HG03060 (cell line): ENCODE results near the gene FARP1.

Source experiments
- ATAC-seq: cut with Tn5 transposase; IDR thresholded peaks from one replicate; pipeline ENCODE4 v1.9.1; 2021; ENCODE audit warnings: low read depth, moderate number of reproducible peaks; ENCODE audit not compliant: unreplicated experiment

The FARP1 gene

GRCh38 chr13:98447881-98448641 lies 305.2 kb downstream of the FARP1 start:
- no peak for ATAC-seq

GRCh38 chr13:98448642-98448928 lies 305.7 kb downstream of the FARP1 start:
- no peak for ATAC-seq

- no peak for ATAC-seq
Measured at GRCh38 chr13:98449273-98449672, 306.4 kb downstream of the FARP1 start.

GRCh38 chr13:98450026-98450425 lies 307.1 kb downstream of the FARP1 start:
- ATAC-seq: no peak

GRCh38 chr13:98450539-98451111 lies 307.7 kb downstream of the FARP1 start:
- no peak for ATAC-seq

GRCh38 chr13:98451676-98452470 lies 309.0 kb downstream of the FARP1 start:
- no peak for ATAC-seq

GRCh38 chr13:98452851-98453843 lies 310.3 kb downstream of the FARP1 start:
- no peak for ATAC-seq

- no peak for ATAC-seq
Measured at GRCh38 chr13:98454389-98454881, 311.5 kb downstream of the FARP1 start.

GRCh38 chr13:98456413-98456845 lies 313.5 kb downstream of the FARP1 start:
- ATAC-seq: no peak

GRCh38 chr13:98457053-98457452 lies 314.2 kb downstream of the FARP1 start:
- no peak for ATAC-seq

GRCh38 chr13:98458431-98458830 lies 315.5 kb downstream of the FARP1 start:
- no peak for ATAC-seq

GRCh38 chr13:98459171-98459681 lies 316.3 kb downstream of the FARP1 start:
- ATAC-seq: no peak

- ATAC-seq: no peak
Measured at GRCh38 chr13:98459721-98460370, 317.0 kb downstream of the FARP1 start.

- no peak for ATAC-seq
Measured at GRCh38 chr13:98460516-98460915, 317.6 kb downstream of the FARP1 start.

- ATAC-seq: no peak
Measured at GRCh38 chr13:98461486-98462240, 318.8 kb downstream of the FARP1 start.

GRCh38 chr13:98462241-98462882 lies 319.5 kb downstream of the FARP1 start:
- ATAC-seq: no peak

GRCh38 chr13:98462946-98463345 lies 320.1 kb downstream of the FARP1 start:
- no peak for ATAC-seq

GRCh38 chr13:98466634-98467236 lies 323.8 kb downstream of the FARP1 start:
- no peak for ATAC-seq
